Neural cell (in vitro differentiated cells): Measurements from ENCODE around the gene ADAMTS4. TPM values are rescaled to one million over a fixed set of nuclear protein-coding genes. Genes with fewer than 3 reads are reported as not detected.

Source experiments
- H2AFZ ChIP-seq: fragments of 200-600, 300-800 bp; sonication (generic), shearing (Covaris generic); 2 replicates; pipeline ENCODE4 v1.6.0; 2014; ENCODE audit warnings: low read depth, mild to moderate bottlenecking, antibody characterized with exemption, low read length, moderate library complexity
- H3F3A ChIP-seq: fragments of 200-600 bp; shearing (Covaris generic); 2 replicates; pipeline ENCODE4 v1.6.1; 2016; ENCODE audit warnings: mild to moderate bottlenecking, moderate library complexity, mixed read lengths, antibody characterized with exemption, low read length; ENCODE audit not compliant: insufficient read depth, poor library complexity, severe bottlenecking
- H3K27ac ChIP-seq: fragments of 200-600, 300-800 bp; sonication (generic), shearing (Covaris generic); 2 replicates; pipeline ENCODE4 v1.5.1; 2014; ENCODE audit warnings: mild to moderate bottlenecking, low read length, moderate library complexity
- H3K27me3 ChIP-seq: fragments of 300-800, 200-600 bp; sonication (generic), shearing (Covaris generic); 2 replicates; pipeline ENCODE4 v1.6.0; 2014; ENCODE audit warnings: mild to moderate bottlenecking, low read depth, low read length, moderate library complexity; ENCODE audit not compliant: insufficient read depth
- H3K36me3 ChIP-seq: fragments of 300-800, 200-600 bp; sonication (generic), shearing (Covaris generic); 2 replicates; pipeline ENCODE4 v1.5.1; 2014; ENCODE audit warnings: mild to moderate bottlenecking, antibody characterized with exemption, low read length, moderate library complexity; ENCODE audit not compliant: insufficient read depth
- H3K4me2 ChIP-seq: fragments of 300-800, 200-600 bp; sonication (generic), shearing (Covaris generic); 2 replicates; pipeline ENCODE4 v1.6.0; 2014; ENCODE audit warnings: mild to moderate bottlenecking, low read length
- H3K4me3 ChIP-seq: fragments of 300-800, 200-600 bp; sonication (generic), shearing (Covaris generic); 2 replicates; pipeline ENCODE4 v1.5.1; 2014; ENCODE audit warnings: mild to moderate bottlenecking, low read length, moderate library complexity
- H3K79me2 ChIP-seq: fragments of 200-600 bp; shearing (Covaris generic); replicated peaks from 2 replicates; pipeline ENCODE4 v1.6.0; 2014; ENCODE audit warnings: mild to moderate bottlenecking, low read length, moderate library complexity; ENCODE audit not compliant: insufficient read depth
- H3K9ac ChIP-seq: fragments of 300-800, 200-600 bp; sonication (generic), shearing (Covaris generic); 2 replicates; pipeline ENCODE4 v1.6.1; 2016; ENCODE audit warnings: mild to moderate bottlenecking, low read length, mixed read lengths
- H3K9me2 ChIP-seq: fragments of 200-600 bp; shearing (Covaris generic); 2 replicates; pipeline ENCODE4 v1.6.1; 2016; ENCODE audit warnings: mild to moderate bottlenecking, low read length, mixed read lengths; ENCODE audit not compliant: insufficient read depth
- H3K9me3 ChIP-seq: fragments of 200-600, 300-800 bp; sonication (generic), shearing (Covaris generic); 2 replicates; pipeline ENCODE4 v1.6.1; 2016; ENCODE audit warnings: mild to moderate bottlenecking, mixed run types, low read length, moderate library complexity, mixed read lengths
- H4K20me1 ChIP-seq: fragments of 200-600 bp; shearing (Covaris generic); 2 replicates; pipeline ENCODE4 v1.6.1; 2016; ENCODE audit warnings: mild to moderate bottlenecking, mixed run types; ENCODE audit not compliant: insufficient read depth
- EP300 ChIP-seq: fragments of 450-650 bp; conservative IDR thresholded peaks from 2 replicates; pipeline ENCODE4 v1.6.1; 2014; ENCODE audit warnings: antibody characterized with exemption, mild to moderate bottlenecking, moderate library complexity; ENCODE audit not compliant: poor library complexity, severe bottlenecking
- EZH2 ChIP-seq: fragments of 200-600, 300-800 bp; shearing (Covaris generic), sonication (generic); IDR thresholded peaks from 2 replicates; pipeline ENCODE4 v1.6.1; 2014; ENCODE audit warnings: antibody characterized with exemption, low read length, borderline replicate concordance, mild to moderate bottlenecking; ENCODE audit not compliant: insufficient read depth, poor library complexity, severe bottlenecking
- MXI1 ChIP-seq: fragments of 450-650 bp; conservative IDR thresholded peaks from 2 replicates; pipeline ENCODE4 v1.6.1; 2014; ENCODE audit warnings: antibody characterized with exemption, mild to moderate bottlenecking; ENCODE audit not compliant: poor library complexity, severe bottlenecking
- POLR2AphosphoS5 ChIP-seq: IDR thresholded peaks from 2 replicates; pipeline ENCODE4 v1.6.1; 2012
- RAD21 ChIP-seq: fragments of 450-650 bp; conservative IDR thresholded peaks from 2 replicates; pipeline ENCODE4 v1.6.1; 2014; ENCODE audit warnings: antibody characterized with exemption, mild to moderate bottlenecking, moderate library complexity
- SMC3 ChIP-seq: fragments of 450-650 bp; conservative IDR thresholded peaks from 2 replicates; pipeline ENCODE4 v1.6.1; 2014; ENCODE audit warnings: antibody characterized with exemption, mild to moderate bottlenecking, moderate library complexity; ENCODE audit not compliant: poor library complexity
- TAF1 ChIP-seq: IDR thresholded peaks from 2 replicates; pipeline ENCODE4 v1.6.1; 2012; ENCODE audit warnings: low read depth
- polyA plus RNA-seq: library from polyadenylated mRNA; depleted of rRNA; stranded (reverse); fragments of >200 nt; gene quantifications from 2 replicates; pipeline ENCODE4 v1.2.3, GENCODE V29; 2014
- TF ChIP-seq, protein P1 (sequence below): IDR thresholded peaks from 2 replicates; pipeline ENCODE4 v1.6.1; 2012; ENCODE audit warnings: borderline replicate concordance
- TF ChIP-seq, protein P2 (sequence below): fragments of 450-650 bp; IDR thresholded peaks from 2 replicates; pipeline ENCODE4 v1.5.1; 2014; ENCODE audit warnings: antibody characterized with exemption, mild to moderate bottlenecking, moderate library complexity; ENCODE audit not compliant: poor library complexity, severe bottlenecking

The ADAMTS4 gene
- polyA plus RNA-seq, 1 donor from 2014 or later: 0.04 TPM

GRCh38 chr1:161161652-161162051 lies 37.2 kb downstream of the ADAMTS4 start:
- no peak overlapping the region for H3K4me2 ChIP-seq
- peaks cover 11% of the 10 kb centered on the region for H3K79me2 ChIP-seq
- no peaks in the 10 kb centered on the region for H3K9me3 ChIP-seq
- no peak overlapping the region for H2AFZ ChIP-seq
- no peaks in the 10 kb centered on the region for H3K36me3 ChIP-seq
- no peak overlapping the region for H3K27ac ChIP-seq
- H3F3A ChIP-seq: no peaks in the 10 kb centered on the region
- no peaks in the 10 kb centered on the region for H4K20me1 ChIP-seq
- H3K9me2 ChIP-seq: no peaks in the 10 kb centered on the region
- H3K9ac ChIP-seq: no peak overlapping the region
- TF ChIP-seq, protein P1, sequence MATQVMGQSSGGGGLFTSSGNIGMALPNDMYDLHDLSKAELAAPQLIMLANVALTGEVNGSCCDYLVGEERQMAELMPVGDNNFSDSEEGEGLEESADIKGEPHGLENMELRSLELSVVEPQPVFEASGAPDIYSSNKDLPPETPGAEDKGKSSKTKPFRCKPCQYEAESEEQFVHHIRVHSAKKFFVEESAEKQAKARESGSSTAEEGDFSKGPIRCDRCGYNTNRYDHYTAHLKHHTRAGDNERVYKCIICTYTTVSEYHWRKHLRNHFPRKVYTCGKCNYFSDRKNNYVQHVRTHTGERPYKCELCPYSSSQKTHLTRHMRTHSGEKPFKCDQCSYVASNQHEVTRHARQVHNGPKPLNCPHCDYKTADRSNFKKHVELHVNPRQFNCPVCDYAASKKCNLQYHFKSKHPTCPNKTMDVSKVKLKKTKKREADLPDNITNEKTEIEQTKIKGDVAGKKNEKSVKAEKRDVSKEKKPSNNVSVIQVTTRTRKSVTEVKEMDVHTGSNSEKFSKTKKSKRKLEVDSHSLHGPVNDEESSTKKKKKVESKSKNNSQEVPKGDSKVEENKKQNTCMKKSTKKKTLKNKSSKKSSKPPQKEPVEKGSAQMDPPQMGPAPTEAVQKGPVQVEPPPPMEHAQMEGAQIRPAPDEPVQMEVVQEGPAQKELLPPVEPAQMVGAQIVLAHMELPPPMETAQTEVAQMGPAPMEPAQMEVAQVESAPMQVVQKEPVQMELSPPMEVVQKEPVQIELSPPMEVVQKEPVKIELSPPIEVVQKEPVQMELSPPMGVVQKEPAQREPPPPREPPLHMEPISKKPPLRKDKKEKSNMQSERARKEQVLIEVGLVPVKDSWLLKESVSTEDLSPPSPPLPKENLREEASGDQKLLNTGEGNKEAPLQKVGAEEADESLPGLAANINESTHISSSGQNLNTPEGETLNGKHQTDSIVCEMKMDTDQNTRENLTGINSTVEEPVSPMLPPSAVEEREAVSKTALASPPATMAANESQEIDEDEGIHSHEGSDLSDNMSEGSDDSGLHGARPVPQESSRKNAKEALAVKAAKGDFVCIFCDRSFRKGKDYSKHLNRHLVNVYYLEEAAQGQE: no peak
- TF ChIP-seq TAF1 (no peak), POLR2AphosphoS5 (no peak), RAD21 (no peak), EZH2 (no peak), MXI1 (no peak), EP300 (no peak), SMC3 (no peak)
- TF ChIP-seq, protein P2, sequence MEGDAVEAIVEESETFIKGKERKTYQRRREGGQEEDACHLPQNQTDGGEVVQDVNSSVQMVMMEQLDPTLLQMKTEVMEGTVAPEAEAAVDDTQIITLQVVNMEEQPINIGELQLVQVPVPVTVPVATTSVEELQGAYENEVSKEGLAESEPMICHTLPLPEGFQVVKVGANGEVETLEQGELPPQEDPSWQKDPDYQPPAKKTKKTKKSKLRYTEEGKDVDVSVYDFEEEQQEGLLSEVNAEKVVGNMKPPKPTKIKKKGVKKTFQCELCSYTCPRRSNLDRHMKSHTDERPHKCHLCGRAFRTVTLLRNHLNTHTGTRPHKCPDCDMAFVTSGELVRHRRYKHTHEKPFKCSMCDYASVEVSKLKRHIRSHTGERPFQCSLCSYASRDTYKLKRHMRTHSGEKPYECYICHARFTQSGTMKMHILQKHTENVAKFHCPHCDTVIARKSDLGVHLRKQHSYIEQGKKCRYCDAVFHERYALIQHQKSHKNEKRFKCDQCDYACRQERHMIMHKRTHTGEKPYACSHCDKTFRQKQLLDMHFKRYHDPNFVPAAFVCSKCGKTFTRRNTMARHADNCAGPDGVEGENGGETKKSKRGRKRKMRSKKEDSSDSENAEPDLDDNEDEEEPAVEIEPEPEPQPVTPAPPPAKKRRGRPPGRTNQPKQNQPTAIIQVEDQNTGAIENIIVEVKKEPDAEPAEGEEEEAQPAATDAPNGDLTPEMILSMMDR: no peak
- H3K27me3 ChIP-seq: no peaks in the 10 kb centered on the region
- H3K4me3 ChIP-seq: no peak overlapping the region

GRCh38 chr1:161160671-161161145 lies 38.1 kb downstream of the ADAMTS4 start:
- Histone ChIP-seq H3F3A (no peaks in the 10 kb centered on the region), H3K36me3 (no peaks in the 10 kb centered on the region), H3K27ac (no peak overlapping the region), H3K4me2 (no peak overlapping the region), H3K79me2 (peaks cover 11% of the 10 kb centered on the region), H4K20me1 (no peaks in the 10 kb centered on the region), H3K9me3 (no peaks in the 10 kb centered on the region), H3K9me2 (no peaks in the 10 kb centered on the region), H3K4me3 (peak overlapping the region; percentile 98), H3K9ac (no peak overlapping the region), H2AFZ (no peak overlapping the region), H3K27me3 (no peaks in the 10 kb centered on the region)
- no peak for TF ChIP-seq SMC3
- TF ChIP-seq TAF1: no peak
- TF ChIP-seq, protein P1: no peak
- TF ChIP-seq, protein P2: no peak
- no peak for TF ChIP-seq EP300
